ENCODE measurements around the gene HEG1.

DNA sequence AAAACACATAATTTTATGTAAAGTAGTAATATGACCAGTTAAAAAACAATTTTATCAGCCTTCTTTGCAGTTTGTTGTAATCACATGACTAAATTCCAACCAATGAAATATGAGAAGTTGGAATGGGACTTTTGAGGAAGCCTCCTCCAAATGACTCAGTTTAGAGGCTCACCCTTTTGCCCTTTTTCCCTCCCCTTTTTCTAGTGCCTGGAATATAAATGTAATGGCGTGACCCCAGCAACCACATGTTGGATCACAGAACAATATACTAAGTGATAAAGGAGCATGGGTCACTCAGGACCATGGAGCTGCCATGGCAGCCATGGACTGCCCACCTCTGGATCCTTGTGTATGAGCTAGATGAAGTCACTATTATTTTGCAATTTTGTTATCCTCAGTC is 48.8 kb upstream of the HEG1 start:
- TF ChIP-seq ZNF416 (CRISPR knock-in tag; IDR thresholded peaks at IDR 0.05) (no peak), ZNF512 (CRISPR knock-in tag; IDR thresholded peaks at IDR 0.05; ENCODE audit: borderline replicate concordance) (no peak), ZNF263 (CRISPR knock-in tag; IDR thresholded peaks at IDR 0.05; ENCODE audit: low read depth) (no peak), ZBTB43 (CRISPR knock-in tag; IDR thresholded peaks at IDR 0.05) (no peak), TEAD4 (CRISPR knock-in tag; IDR thresholded peaks at IDR 0.05) (no peak)
- TF ChIP-seq, protein P1, sequence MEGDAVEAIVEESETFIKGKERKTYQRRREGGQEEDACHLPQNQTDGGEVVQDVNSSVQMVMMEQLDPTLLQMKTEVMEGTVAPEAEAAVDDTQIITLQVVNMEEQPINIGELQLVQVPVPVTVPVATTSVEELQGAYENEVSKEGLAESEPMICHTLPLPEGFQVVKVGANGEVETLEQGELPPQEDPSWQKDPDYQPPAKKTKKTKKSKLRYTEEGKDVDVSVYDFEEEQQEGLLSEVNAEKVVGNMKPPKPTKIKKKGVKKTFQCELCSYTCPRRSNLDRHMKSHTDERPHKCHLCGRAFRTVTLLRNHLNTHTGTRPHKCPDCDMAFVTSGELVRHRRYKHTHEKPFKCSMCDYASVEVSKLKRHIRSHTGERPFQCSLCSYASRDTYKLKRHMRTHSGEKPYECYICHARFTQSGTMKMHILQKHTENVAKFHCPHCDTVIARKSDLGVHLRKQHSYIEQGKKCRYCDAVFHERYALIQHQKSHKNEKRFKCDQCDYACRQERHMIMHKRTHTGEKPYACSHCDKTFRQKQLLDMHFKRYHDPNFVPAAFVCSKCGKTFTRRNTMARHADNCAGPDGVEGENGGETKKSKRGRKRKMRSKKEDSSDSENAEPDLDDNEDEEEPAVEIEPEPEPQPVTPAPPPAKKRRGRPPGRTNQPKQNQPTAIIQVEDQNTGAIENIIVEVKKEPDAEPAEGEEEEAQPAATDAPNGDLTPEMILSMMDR (IDR thresholded peaks at IDR 0.05): no peak
- TF ChIP-seq, protein P2, sequence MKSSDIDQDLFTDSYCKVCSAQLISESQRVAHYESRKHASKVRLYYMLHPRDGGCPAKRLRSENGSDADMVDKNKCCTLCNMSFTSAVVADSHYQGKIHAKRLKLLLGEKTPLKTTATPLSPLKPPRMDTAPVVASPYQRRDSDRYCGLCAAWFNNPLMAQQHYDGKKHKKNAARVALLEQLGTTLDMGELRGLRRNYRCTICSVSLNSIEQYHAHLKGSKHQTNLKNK (CRISPR knock-in tag; IDR thresholded peaks at IDR 0.05): no peak
- TF ChIP-seq, protein P3, sequence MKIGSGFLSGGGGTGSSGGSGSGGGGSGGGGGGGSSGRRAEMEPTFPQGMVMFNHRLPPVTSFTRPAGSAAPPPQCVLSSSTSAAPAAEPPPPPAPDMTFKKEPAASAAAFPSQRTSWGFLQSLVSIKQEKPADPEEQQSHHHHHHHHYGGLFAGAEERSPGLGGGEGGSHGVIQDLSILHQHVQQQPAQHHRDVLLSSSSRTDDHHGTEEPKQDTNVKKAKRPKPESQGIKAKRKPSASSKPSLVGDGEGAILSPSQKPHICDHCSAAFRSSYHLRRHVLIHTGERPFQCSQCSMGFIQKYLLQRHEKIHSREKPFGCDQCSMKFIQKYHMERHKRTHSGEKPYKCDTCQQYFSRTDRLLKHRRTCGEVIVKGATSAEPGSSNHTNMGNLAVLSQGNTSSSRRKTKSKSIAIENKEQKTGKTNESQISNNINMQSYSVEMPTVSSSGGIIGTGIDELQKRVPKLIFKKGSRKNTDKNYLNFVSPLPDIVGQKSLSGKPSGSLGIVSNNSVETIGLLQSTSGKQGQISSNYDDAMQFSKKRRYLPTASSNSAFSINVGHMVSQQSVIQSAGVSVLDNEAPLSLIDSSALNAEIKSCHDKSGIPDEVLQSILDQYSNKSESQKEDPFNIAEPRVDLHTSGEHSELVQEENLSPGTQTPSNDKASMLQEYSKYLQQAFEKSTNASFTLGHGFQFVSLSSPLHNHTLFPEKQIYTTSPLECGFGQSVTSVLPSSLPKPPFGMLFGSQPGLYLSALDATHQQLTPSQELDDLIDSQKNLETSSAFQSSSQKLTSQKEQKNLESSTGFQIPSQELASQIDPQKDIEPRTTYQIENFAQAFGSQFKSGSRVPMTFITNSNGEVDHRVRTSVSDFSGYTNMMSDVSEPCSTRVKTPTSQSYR (CRISPR knock-in tag; IDR thresholded peaks at IDR 0.05): no peak
